A549 (cell line): ENCODE data around the gene ANXA2.

Source experiments
- BCL3 ChIP-seq: fragments of >200 bp; sonication (Bioruptor Twin); formaldehyde crosslinking; IDR thresholded peaks from 3 replicates; pipeline ENCODE4 v1.6.1; 2016
- BHLHE40 ChIP-seq: IDR thresholded peaks from 2 replicates; pipeline ENCODE4 v1.6.1; 2012; ENCODE audit warnings: low read depth, low read length, inconsistent platforms
- CTCF ChIP-seq: fragments of >200 bp; sonication (Bioruptor Twin); formaldehyde crosslinking; IDR thresholded peaks from 3 replicates; pipeline ENCODE4 v1.5.1; 2016
- ELK1 ChIP-seq: fragments of 150-350 bp; IDR thresholded peaks from 2 replicates; pipeline ENCODE4 v1.6.1; 2014; ENCODE audit warnings: low read depth, mild to moderate bottlenecking, low read length
- EP300 ChIP-seq, 2 experiments: fragments of >200 bp; sonication (Bioruptor Twin); formaldehyde crosslinking; IDR thresholded peaks; 2 replicates in 1 of 2; 3 replicates in 1 of 2; pipeline ENCODE4 v1.6.1; 2016 to 2017
- MAX ChIP-seq: IDR thresholded peaks from 2 replicates; pipeline ENCODE4 v1.6.1; 2012
- POLR2A ChIP-seq: IDR thresholded peaks from 2 replicates; pipeline ENCODE4 v1.6.1; 2012; ENCODE audit warnings: mild to moderate bottlenecking, low read length
- RAD21 ChIP-seq, 2 experiments: fragments of >200 bp in 1 of 2; sonication (Bioruptor Twin) in 1 of 2; formaldehyde crosslinking in 1 of 2; IDR thresholded peaks in 1 of 2; conservative IDR thresholded peaks in 1 of 2; 2 replicates in 1 of 2; 3 replicates in 1 of 2; pipeline ENCODE4 v1.6.1; 2012 to 2018; ENCODE audit warnings: inconsistent platforms in 1 of 2
- REST ChIP-seq: fragments of 200-600 bp; sonication (generic); IDR thresholded peaks from 2 replicates; pipeline ENCODE4 v1.6.1; 2016; ENCODE audit warnings: antibody characterized with exemption, mild to moderate bottlenecking, moderate library complexity

- TF ChIP-seq REST: no peak
- TF ChIP-seq CTCF: no peak
- TF ChIP-seq BHLHE40: no peak
- no peak for TF ChIP-seq ELK1
- no peak for TF ChIP-seq BCL3
- TF ChIP-seq POLR2A: no peak
- no peak for TF ChIP-seq RAD21 (conservative IDR thresholded peaks at IDR 0.05 in 1 of 2, IDR thresholded peaks at IDR 0.05 in 1 of 2)
- TF ChIP-seq EP300 (IDR thresholded peaks at IDR 0.05): no peak
- TF ChIP-seq MAX: no peak
Measured at GRCh38 chr15:60372756-60373155, 25.0 kb downstream of the ANXA2 start.
